ENCODE measurements around the gene OR6N2.

Gene OR6N2, protein sequence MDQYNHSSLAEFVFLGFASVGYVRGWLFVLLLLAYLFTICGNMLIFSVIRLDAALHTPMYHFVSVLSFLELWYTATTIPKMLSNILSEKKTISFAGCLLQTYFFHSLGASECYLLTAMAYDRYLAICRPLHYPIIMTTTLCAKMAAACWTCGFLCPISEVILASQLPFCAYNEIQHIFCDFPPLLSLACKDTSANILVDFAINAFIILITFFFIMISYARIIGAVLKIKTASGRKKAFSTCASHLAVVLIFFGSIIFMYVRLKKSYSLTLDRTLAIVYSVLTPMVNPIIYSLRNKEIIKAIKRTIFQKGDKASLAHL

DNA sequence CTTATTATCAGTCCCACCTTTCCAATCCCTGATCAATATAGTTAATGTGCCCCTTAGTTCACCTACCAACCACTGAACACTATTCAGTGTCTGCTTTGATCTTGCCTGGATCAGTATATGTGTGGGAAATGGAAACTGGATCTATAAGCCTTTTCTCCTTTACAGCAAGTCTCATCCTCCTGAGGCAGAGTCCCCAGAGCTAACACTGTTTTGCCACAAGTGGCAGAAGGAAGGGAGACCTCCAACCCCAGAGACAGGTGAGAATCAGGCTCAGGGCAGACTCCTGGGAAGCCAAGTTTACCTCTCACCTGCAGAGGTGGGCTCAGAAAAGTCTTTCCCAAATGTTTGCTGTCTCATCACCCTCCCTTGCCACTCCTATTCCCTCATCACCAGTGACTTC, at the start of gene OR6N2:
Gene OR6N2, minus strand, starts transcription at position 101 of the 400 bp plus-strand sequence. CDS start 3,569 bp downstream, outside the sequence.
- no peak for DNase-seq (ENCODE audit: low read depth)

DNA sequence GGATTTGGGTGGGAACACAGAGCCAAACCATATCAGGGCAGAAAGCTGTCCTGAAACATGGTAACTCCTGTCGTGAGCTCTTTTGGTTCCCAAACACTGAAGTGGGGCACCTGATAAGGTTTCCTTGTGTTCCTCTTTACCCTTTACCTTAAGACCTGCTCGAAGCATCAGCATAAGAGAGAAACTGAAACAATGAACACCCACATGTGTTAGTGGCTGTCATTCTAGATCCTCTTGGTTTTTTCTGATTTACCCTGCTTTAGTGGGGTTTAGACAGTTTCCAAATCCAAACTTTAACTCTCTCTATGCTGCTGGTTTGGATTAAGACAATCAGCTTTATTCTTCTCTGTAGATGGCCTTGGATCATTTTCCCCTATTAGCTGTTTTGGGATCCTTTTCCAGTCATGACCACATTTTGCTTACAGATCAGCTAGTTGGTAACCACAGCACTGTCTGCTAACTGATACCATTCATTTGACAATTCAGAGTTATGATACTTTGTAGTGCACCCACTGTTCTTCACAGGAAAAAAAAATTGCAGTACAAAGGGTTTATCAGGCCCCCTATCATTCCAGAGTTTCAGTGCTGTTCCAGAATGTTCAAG, 49.2 kb upstream of the OR6N2 start:
- no peak for DNase-seq (ENCODE audit: low read depth)

DNA sequence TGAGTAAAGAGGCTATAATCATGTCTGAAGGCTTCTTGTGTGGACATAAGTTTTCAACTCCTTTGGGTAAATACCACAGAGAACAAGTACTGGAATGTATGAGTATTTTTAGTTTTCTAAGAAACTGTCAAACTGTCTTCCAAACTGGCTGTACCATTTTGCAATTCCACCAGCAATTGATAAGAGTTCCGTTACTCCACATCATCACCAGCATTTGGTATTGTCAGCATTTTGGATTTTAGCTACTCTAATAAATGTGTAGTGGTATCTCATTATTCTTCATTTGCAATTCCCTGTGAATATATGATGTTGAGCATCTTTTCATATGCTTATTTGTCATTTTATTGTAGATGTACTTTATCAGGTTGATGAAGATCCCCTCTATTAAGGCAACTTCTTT, 40.7 kb upstream of the OR6N2 start:
- DNase-seq (ENCODE audit: low read depth): no peak

DNA sequence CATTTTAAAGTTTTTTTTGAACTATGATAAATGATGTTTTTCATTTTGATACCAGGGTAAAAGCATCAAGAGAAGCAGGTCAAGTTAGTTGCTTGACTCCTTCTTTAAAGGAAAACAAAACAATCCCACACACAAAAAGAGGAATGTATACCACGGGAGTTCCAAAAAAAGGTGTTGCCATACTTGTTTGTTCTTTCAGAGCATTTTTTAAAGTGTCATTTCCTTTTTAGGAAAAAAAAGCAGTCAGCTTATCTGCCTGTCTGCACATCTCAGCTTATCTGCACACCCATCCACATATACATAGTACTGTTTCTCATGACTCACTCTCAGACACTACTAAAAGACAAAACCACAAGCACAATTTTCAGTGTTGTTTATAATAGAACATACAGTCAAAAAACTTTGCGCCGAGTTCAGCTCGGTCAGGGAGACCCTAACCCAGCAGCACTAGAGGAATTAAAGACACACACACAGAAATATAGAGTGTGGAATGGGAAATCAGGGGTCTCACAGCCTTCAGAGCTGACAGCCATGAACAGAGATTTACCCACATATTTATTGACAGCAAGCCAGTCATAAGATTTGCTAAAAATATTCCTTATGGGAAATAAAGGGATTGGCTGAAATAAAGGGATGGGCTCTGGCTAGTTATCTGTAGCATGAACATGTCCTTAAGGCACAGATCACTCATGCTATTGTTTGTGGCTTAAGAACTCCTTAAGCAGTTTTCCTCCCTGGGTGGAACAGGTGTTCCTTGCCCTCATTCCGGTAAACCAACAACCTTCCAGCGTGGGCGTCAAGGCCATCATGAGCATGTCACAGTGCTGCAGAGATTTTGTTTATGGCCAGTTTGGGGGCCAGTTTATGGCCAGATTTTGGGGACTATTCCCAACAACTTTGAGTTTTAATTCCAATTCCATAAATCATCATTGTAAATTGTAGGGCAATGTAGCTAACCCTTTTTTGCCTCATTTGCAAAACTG, 38.7 kb upstream of the OR6N2 start:
- no peak for DNase-seq (ENCODE audit: low read depth)

DNA sequence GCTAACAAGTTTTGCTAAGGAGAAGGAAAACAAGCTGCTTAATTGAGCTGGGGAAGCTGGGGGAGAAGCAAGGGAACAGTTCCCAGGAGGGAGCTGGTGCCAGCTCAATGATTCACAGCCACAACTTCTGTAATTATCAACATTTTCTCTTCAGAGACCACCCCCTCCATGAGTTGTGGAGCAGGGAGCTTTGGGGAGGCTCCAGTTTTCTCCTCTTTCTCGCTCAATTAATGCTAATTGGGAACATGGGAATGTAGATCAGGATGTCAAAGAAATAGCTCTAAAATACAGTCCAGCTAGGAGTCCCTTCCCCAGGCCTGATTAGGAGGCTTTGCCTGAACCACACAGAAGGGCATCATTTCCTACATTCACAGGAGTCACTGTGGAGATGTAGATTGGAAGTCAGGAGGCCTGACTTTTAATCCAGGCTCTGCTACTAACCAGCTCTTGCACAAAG, 38.0 kb upstream of the OR6N2 start:
- DNase-seq (ENCODE audit: low read depth): no peak

DNA sequence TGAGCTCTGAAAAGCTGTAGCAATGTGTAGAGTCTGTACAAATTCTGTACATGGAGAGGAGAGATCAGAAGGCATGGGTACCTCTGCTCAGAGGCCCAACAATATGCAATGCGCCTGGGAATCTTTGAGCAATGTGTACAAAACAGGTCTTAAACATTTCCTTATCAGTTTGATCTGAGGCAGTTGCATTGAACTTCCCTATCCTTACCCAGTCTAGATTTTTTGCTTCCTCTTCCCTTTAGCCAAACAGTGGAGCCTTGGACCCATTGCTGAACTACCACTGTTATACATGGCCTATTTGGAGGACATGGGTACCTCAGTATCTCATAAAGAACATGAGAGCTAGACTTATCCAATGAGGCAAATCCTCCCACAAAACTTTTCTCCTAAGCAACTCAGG, 37.6 kb upstream of the OR6N2 start:
- DNase-seq (ENCODE audit: low read depth): no peak

DNA sequence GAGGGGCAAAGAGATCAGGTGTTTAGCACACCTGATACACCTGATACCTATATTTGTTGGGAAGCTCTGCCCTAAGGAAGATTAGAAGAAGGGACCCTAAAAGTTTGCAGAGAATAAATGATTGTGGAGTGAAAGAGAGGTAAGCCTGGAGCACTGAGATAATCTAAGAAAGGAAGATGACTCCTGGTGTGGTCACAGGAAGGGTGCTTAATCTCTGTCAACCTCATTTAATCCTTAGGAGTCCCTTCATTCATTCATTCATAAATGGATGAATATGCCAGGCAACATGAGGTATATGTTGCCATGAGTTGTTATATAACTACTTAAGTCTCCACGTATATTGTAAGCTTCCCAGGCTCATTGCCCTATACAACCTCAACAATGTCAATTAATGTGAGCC, 34.0 kb upstream of the OR6N2 start:
- DNase-seq (ENCODE audit: low read depth): no peak

DNA sequence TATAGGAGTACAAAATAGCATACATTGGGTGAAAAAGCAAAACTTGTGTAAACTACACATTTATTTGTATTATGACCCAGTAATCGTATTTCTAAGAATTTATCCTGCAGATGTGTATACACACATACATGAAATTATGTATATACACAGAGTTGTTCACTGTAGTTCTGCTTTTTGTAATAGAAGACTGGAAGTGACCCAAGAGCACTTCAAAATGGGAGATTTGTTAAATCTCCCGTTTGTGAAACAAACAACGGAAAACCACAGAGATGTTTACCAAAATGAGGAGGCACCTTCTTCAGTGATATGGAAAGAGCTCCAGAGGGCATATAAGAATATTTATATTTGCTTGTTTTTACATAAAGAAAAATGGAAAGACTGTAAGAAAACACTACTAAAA, 32.2 kb upstream of the OR6N2 start:
- no peak for DNase-seq (ENCODE audit: low read depth)

DNA sequence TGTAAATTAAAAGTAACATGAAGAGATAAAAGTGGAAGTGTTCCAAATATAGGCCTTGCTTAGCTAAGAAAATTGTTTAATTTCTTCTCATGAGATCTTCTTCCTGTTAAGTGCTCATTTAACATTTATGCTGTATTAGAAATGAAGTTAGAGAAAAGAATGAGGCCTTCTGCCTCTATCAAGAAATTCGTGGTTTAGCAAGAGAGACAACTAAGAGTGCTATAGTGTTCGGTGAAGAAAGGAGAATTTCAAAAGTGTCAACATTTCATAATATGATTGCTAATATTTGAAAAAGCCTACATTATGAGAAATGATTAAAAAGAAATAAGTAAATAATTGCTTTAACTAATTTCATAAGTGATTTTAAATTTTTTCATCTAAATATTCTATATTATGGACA, 31.3 kb upstream of the OR6N2 start:
- no peak for DNase-seq (ENCODE audit: low read depth)

DNA sequence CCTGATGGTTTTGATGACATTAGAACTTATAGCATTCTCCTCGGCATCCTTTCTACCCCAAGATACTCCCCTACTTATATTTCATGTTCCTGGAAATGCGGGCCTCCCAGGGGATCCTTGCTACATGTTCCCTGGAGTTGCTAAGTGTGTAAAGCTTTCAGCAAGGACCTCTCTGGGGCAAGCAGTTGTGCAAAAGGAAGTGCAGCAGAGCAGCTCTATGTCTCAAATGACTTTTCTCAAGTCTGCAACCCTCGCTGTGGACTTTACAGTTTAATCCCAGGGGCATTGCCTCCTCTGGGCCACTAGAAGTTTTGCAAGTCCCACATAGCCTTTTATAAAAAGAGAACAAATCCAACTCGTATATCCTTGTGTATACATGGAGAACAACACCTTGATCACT, 29.3 kb upstream of the OR6N2 start:
- DNase-seq (ENCODE audit: low read depth): no peak

DNA sequence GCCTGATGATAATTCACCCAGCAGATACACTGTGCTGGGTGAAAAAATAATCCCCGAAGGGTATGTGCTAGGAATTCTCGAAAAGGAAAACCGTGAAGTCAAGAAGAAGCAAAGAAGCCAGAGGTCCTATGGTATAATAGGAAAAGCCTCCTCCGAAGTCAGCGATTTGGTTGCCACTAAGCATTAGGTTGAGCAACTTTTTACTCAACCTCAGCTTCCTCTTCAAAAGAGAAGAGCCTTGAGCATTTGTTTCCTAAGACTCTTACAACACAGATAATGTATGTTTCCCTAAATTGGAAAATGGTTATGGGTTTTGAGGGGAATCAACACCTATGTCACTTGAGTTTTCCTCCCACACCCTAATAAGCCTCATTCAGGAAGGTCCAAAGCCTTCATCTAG, 28.9 kb upstream of the OR6N2 start:
- no peak for DNase-seq (ENCODE audit: low read depth)

DNA sequence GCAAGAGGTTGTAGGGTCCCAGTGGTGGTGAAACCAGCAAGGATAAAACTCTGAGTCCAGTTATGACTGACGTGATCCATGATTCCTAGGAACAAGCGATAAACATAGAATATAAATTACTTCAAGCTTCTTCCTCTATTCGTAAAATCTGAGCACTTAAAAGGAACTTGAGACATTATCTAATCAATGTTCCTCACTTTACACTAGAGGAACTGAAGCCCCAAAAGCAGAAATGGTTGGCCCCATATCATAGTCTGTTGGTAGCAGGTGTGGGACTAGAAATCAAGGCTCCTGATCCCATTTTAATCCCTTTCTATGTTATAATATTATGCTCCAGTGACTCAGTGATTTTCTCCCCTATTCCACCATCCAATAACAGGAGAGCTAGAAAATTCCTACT, 28.3 kb upstream of the OR6N2 start:
- DNase-seq (ENCODE audit: low read depth): no peak

DNA sequence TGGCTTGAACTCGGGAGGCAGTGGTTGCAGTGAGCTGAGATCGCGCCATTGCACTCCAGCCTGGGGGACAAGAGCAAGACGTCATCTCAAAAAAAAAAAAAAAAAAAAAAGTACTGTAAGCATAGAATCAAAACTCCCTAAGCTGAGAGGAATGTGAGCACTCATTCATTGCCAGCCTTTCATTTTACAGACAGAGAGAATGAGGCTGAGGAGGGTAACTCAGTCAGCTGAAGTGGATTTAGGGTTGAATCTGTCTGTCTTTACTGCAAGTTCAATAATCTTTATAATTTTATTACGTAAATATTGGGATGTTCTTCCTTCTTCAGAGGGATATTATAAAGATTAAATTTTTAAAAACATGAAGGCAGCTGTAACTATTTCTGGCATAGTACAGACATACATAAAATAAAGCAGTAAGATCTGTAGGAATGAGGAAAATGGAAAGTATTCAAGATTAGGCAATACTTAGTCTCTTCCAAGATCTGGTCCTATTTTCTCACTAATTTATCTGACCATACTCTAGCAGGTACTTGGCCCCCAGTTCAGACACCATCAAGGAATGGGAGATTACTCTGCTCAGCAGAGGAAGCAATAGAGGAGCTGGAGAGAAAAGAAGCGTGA, 26.0 kb upstream of the OR6N2 start:
- no peak for DNase-seq (ENCODE audit: low read depth)

DNA sequence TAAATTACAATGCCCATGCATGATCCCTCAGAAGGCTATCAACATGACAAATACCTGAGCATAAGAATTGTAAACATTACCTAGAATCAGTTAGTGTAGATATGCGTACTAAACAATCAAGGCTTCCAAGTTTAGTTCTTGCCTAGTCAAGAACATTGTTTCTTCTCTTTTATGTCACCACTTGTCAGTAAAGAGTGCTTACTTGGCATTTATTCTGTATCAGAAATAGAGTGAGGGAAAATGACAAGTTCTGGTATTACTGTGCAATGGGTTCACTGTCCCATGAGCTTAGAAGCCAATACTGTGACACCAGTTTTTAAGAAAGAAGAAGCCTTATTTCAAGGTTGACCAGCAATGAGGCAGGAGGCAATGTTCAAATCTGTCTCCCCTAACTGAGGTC, 22.7 kb upstream of the OR6N2 start:
- DNase-seq (ENCODE audit: low read depth): no peak

DNA sequence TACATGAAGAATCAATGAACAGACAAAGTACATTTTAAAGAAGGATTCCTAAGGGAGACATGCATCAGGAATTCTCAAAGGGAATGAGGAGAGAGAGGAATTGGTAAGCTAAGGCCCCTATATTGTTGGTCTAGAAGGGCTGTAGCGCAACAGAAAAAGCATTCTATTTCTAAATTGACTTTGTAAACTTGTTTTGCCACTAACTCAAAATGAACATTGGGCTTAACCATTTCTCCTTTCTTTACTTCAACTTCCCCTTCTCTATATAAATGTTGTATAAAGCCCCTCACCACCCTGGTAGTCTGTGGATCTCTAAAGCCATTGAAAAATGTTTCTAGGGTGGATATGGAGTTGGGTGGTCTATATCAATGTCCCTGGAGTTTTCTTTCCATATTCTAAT, 20.4 kb upstream of the OR6N2 start:
- DNase-seq (ENCODE audit: low read depth): no peak

DNA sequence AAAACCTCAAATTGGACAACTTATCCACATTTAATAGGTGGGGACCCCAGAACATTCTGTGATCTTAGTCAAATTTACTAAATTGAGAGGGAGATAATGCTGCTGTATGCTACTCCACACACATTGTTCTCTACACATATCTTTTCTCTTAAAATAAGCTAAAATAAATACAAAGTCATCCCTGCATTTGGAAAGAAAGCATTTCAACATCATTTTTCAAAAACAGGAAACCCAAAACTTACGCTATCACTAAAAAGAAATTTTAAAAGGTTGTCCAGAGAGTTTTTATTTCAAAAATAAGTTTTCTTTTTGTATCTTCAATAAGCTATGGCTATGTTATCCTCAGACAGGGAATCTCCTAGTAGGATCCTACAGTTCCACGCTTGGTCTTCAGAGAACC, 19.5 kb upstream of the OR6N2 start:
- DNase-seq (ENCODE audit: low read depth): no peak

DNA sequence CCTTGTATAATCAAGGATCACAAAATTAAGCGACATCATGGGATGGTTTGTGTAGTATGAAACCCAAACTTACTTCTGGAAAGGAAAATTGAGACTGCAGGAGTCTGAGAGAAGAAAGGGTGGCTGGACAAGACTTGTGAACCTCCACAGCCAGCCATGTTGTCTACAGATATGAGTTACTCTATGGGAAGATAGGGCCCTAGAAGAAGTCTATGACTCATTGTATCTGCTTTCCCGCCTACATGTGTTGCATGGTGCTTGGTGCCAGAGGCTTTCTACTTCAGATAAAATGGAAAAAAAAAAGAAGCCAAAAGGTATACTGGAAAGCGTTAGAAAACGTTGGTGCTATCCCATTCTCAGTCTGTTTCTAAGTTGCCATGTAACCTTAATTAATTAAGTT, 18.7 kb upstream of the OR6N2 start:
- no peak for DNase-seq (ENCODE audit: low read depth)

DNA sequence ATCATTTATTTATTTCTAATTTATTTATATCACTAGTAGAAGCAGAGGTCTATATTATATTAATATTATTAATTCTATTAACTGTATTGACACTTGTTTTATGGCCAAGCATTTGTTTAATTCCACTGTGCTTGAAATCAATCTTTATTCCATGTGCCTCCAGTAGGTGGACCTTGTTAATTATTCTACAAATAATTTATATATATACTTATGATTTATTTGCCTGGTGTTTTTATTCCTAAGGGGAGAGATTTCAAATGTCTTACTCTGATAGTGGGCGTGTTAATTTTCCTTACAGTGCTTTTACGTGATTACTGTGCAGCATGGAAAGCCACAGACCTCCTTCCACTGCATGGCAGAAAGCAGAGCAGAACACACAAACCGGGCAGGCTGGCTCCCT, 17.5 kb upstream of the OR6N2 start:
- no peak for DNase-seq (ENCODE audit: low read depth)

DNA sequence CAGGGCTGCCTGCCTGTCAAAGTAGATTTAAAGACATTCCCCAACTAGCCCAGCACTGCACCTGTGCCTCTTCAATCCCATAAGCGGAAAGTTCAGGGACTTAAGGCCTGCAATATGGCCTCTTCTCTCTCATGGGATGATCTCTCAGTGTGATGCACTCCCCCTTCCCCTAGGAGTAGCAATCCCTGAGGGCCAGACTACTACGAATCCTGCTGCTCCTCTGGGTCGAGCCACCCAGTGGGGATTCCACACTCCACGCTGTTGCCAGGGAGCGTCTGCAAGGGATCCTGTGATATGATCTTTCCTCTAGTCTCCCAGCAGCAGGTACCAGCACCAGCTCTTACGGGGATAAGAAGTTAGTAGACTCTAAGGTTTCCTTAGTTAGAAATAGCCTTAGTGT, 13.2 kb upstream of the OR6N2 start:
- DNase-seq (ENCODE audit: low read depth): no peak

DNA sequence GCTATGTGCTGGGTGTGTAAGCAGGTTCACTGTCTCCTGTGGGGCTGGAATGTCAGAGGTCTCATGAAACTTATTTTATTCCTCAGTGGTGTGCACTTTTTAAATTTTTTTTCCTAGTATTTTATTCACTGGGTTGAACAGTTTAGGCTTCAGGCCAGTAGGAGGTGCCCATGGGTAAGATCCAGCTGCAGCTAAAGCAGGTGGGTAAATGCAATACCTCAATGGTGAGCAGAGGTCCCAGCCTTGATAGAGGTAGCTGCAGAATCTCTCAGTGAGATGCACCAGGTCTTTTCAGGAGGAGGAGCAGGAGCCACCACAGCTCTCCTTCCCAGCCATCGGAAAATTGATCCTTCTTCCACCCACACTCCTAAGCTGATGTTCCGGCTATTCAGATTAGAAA, 12.6 kb upstream of the OR6N2 start:
- no peak for DNase-seq (ENCODE audit: low read depth)

DNA sequence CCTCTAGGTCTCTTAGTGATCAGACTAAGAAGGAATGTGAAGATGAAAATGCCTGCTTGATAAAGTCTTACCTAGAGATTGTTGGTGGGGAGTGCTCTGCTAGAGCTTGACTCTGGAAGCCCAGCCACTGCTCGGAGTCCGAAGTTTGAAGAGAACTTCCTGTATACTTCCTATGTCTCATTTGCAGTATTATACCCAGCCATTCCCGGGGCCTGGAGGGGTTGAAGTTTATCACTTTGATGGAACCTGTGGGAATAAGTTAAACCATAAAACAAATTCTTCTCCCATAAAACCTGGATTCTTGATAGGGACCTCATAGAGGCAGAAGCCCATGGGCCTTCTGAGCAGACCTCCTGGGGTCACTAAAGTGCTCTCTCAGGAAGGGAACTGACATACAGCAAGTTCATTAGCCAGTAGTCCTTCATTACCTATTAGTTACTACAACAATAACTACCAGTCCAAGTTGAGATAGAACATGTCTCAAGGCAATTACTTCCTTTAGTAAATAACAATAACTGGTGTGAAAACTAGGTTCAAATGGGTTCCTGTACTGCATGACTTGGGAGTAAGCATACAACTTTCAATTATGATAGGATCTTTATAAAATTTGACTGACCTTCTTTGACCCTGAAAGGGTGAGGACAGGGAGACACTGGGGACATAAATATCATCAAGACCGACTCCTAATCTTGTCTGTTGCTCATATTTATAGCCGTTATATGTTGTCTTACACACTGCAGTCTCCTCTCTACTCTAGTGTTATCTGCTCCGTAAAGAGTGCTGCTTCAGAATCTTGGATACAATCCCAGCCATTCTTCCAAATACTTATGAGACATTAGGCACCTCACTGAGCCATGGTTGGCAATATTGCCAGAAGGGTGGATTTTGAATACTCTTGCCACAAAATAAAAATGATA, 8.8 kb downstream of the OR6N2 start, which contains the start of gene OR6N1:
Gene OR6N1, minus strand, starts transcription at position 246 of the 917 bp plus-strand sequence. CDS start 5,513 bp downstream, outside the sequence.
- DNase-seq (ENCODE audit: low read depth): no peak

Data from GM04503 (cell line).